ENCODE results near the gene ZFR. TPM values are rescaled to one million over a fixed set of nuclear protein-coding genes. Genes with fewer than 3 reads are reported as not detected.

ZFR gene
- total and polyA plus RNA-seq, 2 donors from 2014 or later: 25.7 to 65.2 TPM

GRCh38 chr5:32421075-32421474, 23.5 kb downstream of the ZFR start:
- no peaks in the 10 kb centered on the region for H3K27me3 ChIP-seq (ENCODE audit: control insufficient read depth, insufficient read depth, low read length)
- no peak for FAIRE-seq
- no peak overlapping the region for H3K27ac ChIP-seq (ENCODE audit: low read depth in 2 of 2, low read length in 2 of 2)
- DNase-seq: no peak
- H3K4me1 ChIP-seq (ENCODE audit: control insufficient read depth in 2 of 3, insufficient read depth in 2 of 3, low read depth in 1 of 3, low read length in 3 of 3): peaks cover 0 to 2% (median 0%) of the 10 kb centered on the region in 3 donors
- H3K9ac ChIP-seq (ENCODE audit: low read length in 3 of 3): no peak overlapping the region
- H3K4me3 ChIP-seq (ENCODE audit: low read length in 3 of 3): no peak overlapping the region
- H3K9me3 ChIP-seq (ENCODE audit: control insufficient read depth in 2 of 3, insufficient read depth in 1 of 3, low read length in 3 of 3): no peaks in the 10 kb centered on the region
- intact Hi-C loops (cut with DNase I): no loop called here
- TF ChIP-seq, protein P1, sequence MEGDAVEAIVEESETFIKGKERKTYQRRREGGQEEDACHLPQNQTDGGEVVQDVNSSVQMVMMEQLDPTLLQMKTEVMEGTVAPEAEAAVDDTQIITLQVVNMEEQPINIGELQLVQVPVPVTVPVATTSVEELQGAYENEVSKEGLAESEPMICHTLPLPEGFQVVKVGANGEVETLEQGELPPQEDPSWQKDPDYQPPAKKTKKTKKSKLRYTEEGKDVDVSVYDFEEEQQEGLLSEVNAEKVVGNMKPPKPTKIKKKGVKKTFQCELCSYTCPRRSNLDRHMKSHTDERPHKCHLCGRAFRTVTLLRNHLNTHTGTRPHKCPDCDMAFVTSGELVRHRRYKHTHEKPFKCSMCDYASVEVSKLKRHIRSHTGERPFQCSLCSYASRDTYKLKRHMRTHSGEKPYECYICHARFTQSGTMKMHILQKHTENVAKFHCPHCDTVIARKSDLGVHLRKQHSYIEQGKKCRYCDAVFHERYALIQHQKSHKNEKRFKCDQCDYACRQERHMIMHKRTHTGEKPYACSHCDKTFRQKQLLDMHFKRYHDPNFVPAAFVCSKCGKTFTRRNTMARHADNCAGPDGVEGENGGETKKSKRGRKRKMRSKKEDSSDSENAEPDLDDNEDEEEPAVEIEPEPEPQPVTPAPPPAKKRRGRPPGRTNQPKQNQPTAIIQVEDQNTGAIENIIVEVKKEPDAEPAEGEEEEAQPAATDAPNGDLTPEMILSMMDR (IDR thresholded peaks at IDR 0.05; ENCODE audit: borderline replicate concordance, extremely low read depth, insufficient read depth): no peak
- peaks cover 3 to 7% (median 5%) of the 10 kb centered on the region in 3 donors for H3K36me3 ChIP-seq (ENCODE audit: control insufficient read depth in 2 of 3, insufficient read depth in 3 of 3, low read length in 3 of 3)

GRCh38 chr5:32420506-32420905, 24.0 kb downstream of the ZFR start:
- intact Hi-C loops (cut with DNase I): no loop called here
- H3K4me1 ChIP-seq (ENCODE audit: control insufficient read depth in 2 of 3, insufficient read depth in 2 of 3, low read depth in 1 of 3, low read length in 3 of 3): peaks cover 0 to 2% (median 0%) of the 10 kb centered on the region in 3 donors
- no peak overlapping the region for H3K4me3 ChIP-seq (ENCODE audit: low read length in 3 of 3)
- DNase-seq: no peak
- no peaks in the 10 kb centered on the region for H3K27me3 ChIP-seq (ENCODE audit: control insufficient read depth, insufficient read depth, low read length)
- FAIRE-seq: no peak
- no peak overlapping the region for H3K9ac ChIP-seq (ENCODE audit: low read length in 3 of 3)
- H3K36me3 ChIP-seq (ENCODE audit: control insufficient read depth in 2 of 3, insufficient read depth in 3 of 3, low read length in 3 of 3): peaks cover 3 to 7% (median 5%) of the 10 kb centered on the region in 3 donors
- H3K9me3 ChIP-seq (ENCODE audit: control insufficient read depth in 2 of 3, insufficient read depth in 1 of 3, low read length in 3 of 3): no peaks in the 10 kb centered on the region
- H3K27ac ChIP-seq (ENCODE audit: low read depth in 2 of 2, low read length in 2 of 2): no peak overlapping the region
- TF ChIP-seq, protein P1 (IDR thresholded peaks at IDR 0.05; ENCODE audit: borderline replicate concordance, extremely low read depth, insufficient read depth): no peak

GRCh38 chr5:32419791-32420190, 24.7 kb downstream of the ZFR start:
- no peak for DNase-seq
- no peaks in the 10 kb centered on the region for H3K27me3 ChIP-seq (ENCODE audit: control insufficient read depth, insufficient read depth, low read length)
- intact Hi-C loops (cut with DNase I): no loop called here
- H3K9ac ChIP-seq (ENCODE audit: low read length in 3 of 3): no peak overlapping the region
- no peak overlapping the region for H3K27ac ChIP-seq (ENCODE audit: low read depth in 2 of 2, low read length in 2 of 2)
- TF ChIP-seq, protein P1 (IDR thresholded peaks at IDR 0.05; ENCODE audit: borderline replicate concordance, extremely low read depth, insufficient read depth): no peak
- no peaks in the 10 kb centered on the region for H3K9me3 ChIP-seq (ENCODE audit: control insufficient read depth in 2 of 3, insufficient read depth in 1 of 3, low read length in 3 of 3)
- H3K36me3 ChIP-seq (ENCODE audit: control insufficient read depth in 2 of 3, insufficient read depth in 3 of 3, low read length in 3 of 3): peaks cover 5 to 10% (median 5%) of the 10 kb centered on the region in 3 donors
- no peak for FAIRE-seq
- peaks cover 0 to 2% (median 0%) of the 10 kb centered on the region in 3 donors for H3K4me1 ChIP-seq (ENCODE audit: control insufficient read depth in 2 of 3, insufficient read depth in 2 of 3, low read depth in 1 of 3, low read length in 3 of 3)
- H3K4me3 ChIP-seq (ENCODE audit: low read length in 3 of 3): no peak overlapping the region

Data from kidney (tissue), 14 donors.